ENCODE results near the gene TNF. TPM values are rescaled to one million over a fixed set of nuclear protein-coding genes. Genes with fewer than 3 reads are reported as not detected.

Gene TNF
- total and polyA plus RNA-seq, 2 donors (not counting 3 experiments of a cell fraction or from before 2014, with no cell fraction given) = not detected

- H3K9me3 ChIP-seq (replicated peaks; ENCODE audit: control insufficient read depth, insufficient read depth, low read length) = no peaks in the 10 kb centered on the region
- H3K9ac ChIP-seq (replicated peaks; ENCODE audit: extremely low read depth, insufficient read depth, low read length) = no peak within 1 kb of the TSS
- H3K4me3 ChIP-seq (replicated peaks in 1 of 3; ENCODE audit: insufficient read depth in 1 of 3, low read depth in 1 of 3, low read length in 3 of 3) = no peak within 1 kb of the TSS
- no peaks in the 10 kb centered on the region for H4K20me1 ChIP-seq (replicated peaks; ENCODE audit: control insufficient read depth, extremely low read depth, insufficient read depth, low read length)
- ChIA-PET CTCF (interaction anchor here (2.5 kb wide), 1 partner anchor 16 kb away, joined by 8 read pairs; no protein-coding TSS in a partner anchor), POLR2A (no interaction called here)
- no peak for DNase-seq (ENCODE audit: low read depth, low spot score)
- peaks cover 0 to 3% of the 10 kb centered on the region in 2 experiments for H3K27me3 ChIP-seq (ENCODE audit: control insufficient read depth in 2 of 2, insufficient read depth in 2 of 2, low read length in 2 of 2)
- no peaks in the 10 kb centered on the region for H3K9me1 ChIP-seq (replicated peaks; ENCODE audit: control insufficient read depth, extremely low read depth, insufficient read depth, low read length)
- H3K36me3 ChIP-seq (ENCODE audit: control insufficient read depth in 2 of 2, extremely low read depth in 1 of 2, insufficient read depth in 2 of 2, low read length in 2 of 2) = no peaks in the 10 kb centered on the region
- H3K4me1 ChIP-seq (ENCODE audit: control insufficient read depth, extremely low read depth, insufficient read depth, low read length) = no peaks in the 10 kb centered on the region
- dilution Hi-C loops (cut with MboI; ENCODE audit: extremely low pct_ligation_motif_present, low sequenced_read_pairs) = no loop called here
- intact Hi-C loops (cut with micrococcal nuclease) = no loop called here
- BruUV-seq (replicated peaks) = no TSS peak
- no peak for FAIRE-seq
- no peak within 1 kb of the TSS for H3K4me2 ChIP-seq (ENCODE audit: insufficient read depth, low read length)
- no peaks in the 10 kb centered on the region for H3K79me2 ChIP-seq (ENCODE audit: control insufficient read depth, insufficient read depth, low read length)
- no peak within 1 kb of the TSS for H3K27ac ChIP-seq (ENCODE audit: insufficient read depth, low read depth, low read length)
- no peak within 1 kb of the TSS for H2AFZ ChIP-seq (ENCODE audit: low read depth, low read length)
- no peak for TF ChIP-seq EZH2 (IDR thresholded peaks at IDR 0.05; ENCODE audit: borderline replicate concordance, low read depth, low read length, severe bottlenecking)
- TF ChIP-seq POLR2AphosphoS5 (IDR thresholded peaks at IDR 0.05; ENCODE audit: insufficient read depth, low read depth, low read length) = no peak
- no peak for TF ChIP-seq GATA2 (IDR thresholded peaks at IDR 0.05; ENCODE audit: insufficient read depth, insufficient read length, low read depth, low read length)
- TF ChIP-seq, protein P1, sequence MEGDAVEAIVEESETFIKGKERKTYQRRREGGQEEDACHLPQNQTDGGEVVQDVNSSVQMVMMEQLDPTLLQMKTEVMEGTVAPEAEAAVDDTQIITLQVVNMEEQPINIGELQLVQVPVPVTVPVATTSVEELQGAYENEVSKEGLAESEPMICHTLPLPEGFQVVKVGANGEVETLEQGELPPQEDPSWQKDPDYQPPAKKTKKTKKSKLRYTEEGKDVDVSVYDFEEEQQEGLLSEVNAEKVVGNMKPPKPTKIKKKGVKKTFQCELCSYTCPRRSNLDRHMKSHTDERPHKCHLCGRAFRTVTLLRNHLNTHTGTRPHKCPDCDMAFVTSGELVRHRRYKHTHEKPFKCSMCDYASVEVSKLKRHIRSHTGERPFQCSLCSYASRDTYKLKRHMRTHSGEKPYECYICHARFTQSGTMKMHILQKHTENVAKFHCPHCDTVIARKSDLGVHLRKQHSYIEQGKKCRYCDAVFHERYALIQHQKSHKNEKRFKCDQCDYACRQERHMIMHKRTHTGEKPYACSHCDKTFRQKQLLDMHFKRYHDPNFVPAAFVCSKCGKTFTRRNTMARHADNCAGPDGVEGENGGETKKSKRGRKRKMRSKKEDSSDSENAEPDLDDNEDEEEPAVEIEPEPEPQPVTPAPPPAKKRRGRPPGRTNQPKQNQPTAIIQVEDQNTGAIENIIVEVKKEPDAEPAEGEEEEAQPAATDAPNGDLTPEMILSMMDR (IDR thresholded peaks at IDR 0.05; ENCODE audit: extremely low read depth in 1 of 2, insufficient read depth in 1 of 2, low read depth in 1 of 2, low read length in 2 of 2) = no peak
- no peak for TF ChIP-seq JUN (IDR thresholded peaks at IDR 0.05; ENCODE audit: borderline replicate concordance, insufficient read depth, insufficient read length, low read depth)
- no peak for TF ChIP-seq FOS (IDR thresholded peaks at IDR 0.05; ENCODE audit: borderline replicate concordance, insufficient read depth, low read length)
- no peak for TF ChIP-seq POLR2A (IDR thresholded peaks at IDR 0.05; ENCODE audit: low read depth, low read length)
- TF ChIP-seq, protein P2, sequence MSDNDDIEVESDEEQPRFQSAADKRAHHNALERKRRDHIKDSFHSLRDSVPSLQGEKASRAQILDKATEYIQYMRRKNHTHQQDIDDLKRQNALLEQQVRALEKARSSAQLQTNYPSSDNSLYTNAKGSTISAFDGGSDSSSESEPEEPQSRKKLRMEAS (IDR thresholded peaks at IDR 0.05; ENCODE audit: insufficient read depth, insufficient read length) = no peak
- no peak for TF ChIP-seq MYC (IDR thresholded peaks at IDR 0.05; ENCODE audit: low read depth, low read length)
Measured at GRCh38 chr6:31614684-31615578, 39.6 kb downstream of the TNF start, which contains the start of gene AIF1. TSS of gene AIF1 (plus strand) at chr6:31615234. CDS start at chr6:31615330, 96 bp downstream.

Measured in endothelial cell of umbilical vein (primary cell).